ENCODE results near the gene TRIP11. TPM values are rescaled to one million over a fixed set of nuclear protein-coding genes. Genes with fewer than 3 reads are reported as not detected.

The TRIP11 gene
- total and polyA plus RNA-seq, 7 donors: 6.8 to 54.8 (median 47.5) TPM

GRCh38 chr14:92012121-92012748 is 27.6 kb downstream of the TRIP11 start:
- WGBS, 3 donors: 82 to 83% (median 83%) methylated on average over 4 of the region's 4 CpGs
- intact Hi-C loops (cut with DNase I): no loop called here
- TF ChIP-seq CTCF (IDR thresholded peaks at IDR 0.05): no peak
- Histone ChIP-seq H3K4me1 (no peaks in the 10 kb centered on the region), H3K27me3 (ENCODE audit: insufficient read depth in 3 of 3, low read length in 2 of 3) (no peaks in the 10 kb centered on the region), H3K36me3 (ENCODE audit: insufficient read depth in 1 of 2, low read depth in 1 of 2) (peaks cover 12 to 88% of the 10 kb centered on the region in 2 donors), H3K9me3 (no peaks in the 10 kb centered on the region), H3K4me3 (no peak overlapping the region), H3K27ac (no peak overlapping the region)
- DNase-seq: no peak
- no peak for ATAC-seq

GRCh38 chr14:92010644-92011043 is 29.2 kb downstream of the TRIP11 start:
- Histone ChIP-seq H3K4me3 (no peak overlapping the region), H3K4me1 (no peaks in the 10 kb centered on the region), H3K27me3 (ENCODE audit: insufficient read depth in 3 of 3, low read length in 2 of 3) (no peaks in the 10 kb centered on the region), H3K27ac (no peak overlapping the region), H3K9me3 (no peaks in the 10 kb centered on the region), H3K36me3 (ENCODE audit: insufficient read depth in 1 of 2, low read depth in 1 of 2) (peaks cover 9 to 88% of the 10 kb centered on the region in 2 donors)
- no peak for TF ChIP-seq CTCF (IDR thresholded peaks at IDR 0.05)
- intact Hi-C loops (cut with DNase I): no loop called here
- 96 to 98% (median 97%) methylated on average over 3 of the region's 3 CpGs for whole genome bisulfite sequencing, 3 donors
- DNase-seq: no peak
- no peak for ATAC-seq

- intact Hi-C loops (cut with DNase I): no loop called here
- ATAC-seq: no peak
- no peak for DNase-seq
- H3K9me3 ChIP-seq: no peaks in the 10 kb centered on the region
- no peak overlapping the region for H3K4me3 ChIP-seq
- TF ChIP-seq CTCF (IDR thresholded peaks at IDR 0.05): no peak
- H3K27ac ChIP-seq: no peak overlapping the region
- peaks cover 9 to 88% of the 10 kb centered on the region in 2 donors for H3K36me3 ChIP-seq (ENCODE audit: insufficient read depth in 1 of 2, low read depth in 1 of 2)
- WGBS, 3 donors: 43 to 82% (median 53%) methylated on average over 1 of the region's 1 CpG
- H3K27me3 ChIP-seq (ENCODE audit: insufficient read depth in 3 of 3, low read length in 2 of 3): no peaks in the 10 kb centered on the region
- H3K4me1 ChIP-seq: no peaks in the 10 kb centered on the region
Observed at GRCh38 chr14:92009604-92010003, 30.3 kb downstream of the TRIP11 start.

GRCh38 chr14:92005019-92005418 is 34.8 kb downstream of the TRIP11 start:
- 94 to 98% (median 97%) methylated on average over 5 of the region's 5 CpGs for WGBS, 3 donors
- Histone ChIP-seq H3K4me1 (no peaks in the 10 kb centered on the region), H3K27ac (no peak overlapping the region), H3K36me3 (ENCODE audit: insufficient read depth in 1 of 2, low read depth in 1 of 2) (peaks cover 4 to 78% of the 10 kb centered on the region in 2 donors), H3K4me3 (no peak overlapping the region), H3K9me3 (no peaks in the 10 kb centered on the region), H3K27me3 (ENCODE audit: insufficient read depth in 3 of 3, low read length in 2 of 3) (no peaks in the 10 kb centered on the region)
- DNase-seq (no peak), ATAC-seq (no peak)
- TF ChIP-seq CTCF (IDR thresholded peaks at IDR 0.05): no peak
- intact Hi-C loops (cut with DNase I): no loop called here

- H3K27me3 ChIP-seq (ENCODE audit: insufficient read depth in 3 of 3, low read length in 2 of 3): no peaks in the 10 kb centered on the region
- intact Hi-C loops (cut with DNase I): no loop called here
- no peak overlapping the region for H3K4me3 ChIP-seq
- no peak overlapping the region for H3K27ac ChIP-seq
- DNase-seq: no peak
- ATAC-seq: no peak
- WGBS, 3 donors: 93 to 96% (median 95%) methylated on average over 2 of the region's 2 CpGs
- no peaks in the 10 kb centered on the region for H3K9me3 ChIP-seq
- peaks cover 4 to 87% of the 10 kb centered on the region in 2 donors for H3K36me3 ChIP-seq (ENCODE audit: insufficient read depth in 1 of 2, low read depth in 1 of 2)
- peaks cover 2% of the 10 kb centered on the region for H3K4me1 ChIP-seq
- no peak for TF ChIP-seq CTCF (IDR thresholded peaks at IDR 0.05)
Observed at GRCh38 chr14:92004062-92004461, 35.8 kb downstream of the TRIP11 start.
